GM21737 (cell line): ENCODE measurements around the gene LRRC31.

Experiments used
- ATAC-seq: cut with Tn5 transposase; IDR thresholded peaks from one replicate; pipeline ENCODE4 v1.9.1; 2021; ENCODE audit warnings: mild to moderate bottlenecking, moderate library complexity; ENCODE audit not compliant: unreplicated experiment

Gene LRRC31

GRCh38 chr3:169813757-169814517 is 55.8 kb downstream of the LRRC31 start:
- ATAC-seq: peak; percentile 85

- no peak for ATAC-seq
These were observed 56.5 kb downstream of the LRRC31 start for GRCh38 chr3:169813278-169813677.

DNA sequence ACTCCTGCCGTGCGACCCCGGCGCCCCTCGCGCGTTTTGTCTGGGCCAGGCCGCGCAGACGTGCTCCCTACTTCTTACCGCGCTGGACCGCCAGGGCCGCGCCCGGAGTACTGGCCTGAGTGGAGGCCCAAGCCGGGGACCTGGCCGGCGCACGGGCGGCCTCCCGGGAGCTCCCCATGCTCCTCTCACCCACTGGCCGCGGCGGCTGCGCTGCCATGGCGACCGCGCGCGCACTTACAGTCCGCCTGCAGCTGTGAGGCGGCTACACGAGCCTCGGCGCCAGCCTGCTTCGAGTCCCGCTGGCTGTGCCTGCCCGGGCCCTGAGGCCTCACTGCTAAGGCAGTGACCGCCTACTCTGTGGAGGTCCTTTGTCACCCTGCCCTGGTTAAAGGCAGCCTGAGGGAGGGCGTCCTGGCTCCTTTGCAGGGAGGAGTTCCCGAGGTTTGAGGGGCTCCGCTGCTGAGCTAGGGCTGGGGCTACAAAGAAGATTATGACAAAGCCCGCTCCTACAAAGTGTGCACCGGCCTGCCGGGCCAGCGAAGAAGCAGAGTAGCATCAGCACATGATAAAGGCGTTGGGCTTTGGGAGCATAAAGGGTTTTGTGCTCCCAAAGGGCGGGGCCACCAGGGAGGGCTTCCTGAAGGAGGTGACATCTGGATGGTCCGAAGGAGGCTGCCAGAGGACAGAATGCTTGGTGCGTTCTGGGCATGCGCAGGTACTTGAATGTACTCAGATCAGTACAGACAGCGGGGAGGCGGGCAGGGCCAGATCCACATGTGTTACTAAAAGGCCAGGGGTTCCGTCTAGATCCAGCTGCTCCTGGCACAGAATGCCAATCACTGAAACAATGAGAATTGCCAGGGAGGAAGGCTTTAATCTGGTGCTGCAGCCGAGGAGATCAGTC is 57.2 kb downstream of the LRRC31 start, which contains the start of the genes LRRC34 and LRRIQ4:
Gene LRRC34 (minus strand): TSS at position 573 of the 904 bp plus-strand sequence. CDS start 356 bp downstream, at position 217.
Gene LRRIQ4 (plus strand): TSS at position 539 of the 904 bp plus-strand sequence. CDS start 9,052 bp downstream, outside the sequence.
- ATAC-seq: peak; percentile 69

DNA sequence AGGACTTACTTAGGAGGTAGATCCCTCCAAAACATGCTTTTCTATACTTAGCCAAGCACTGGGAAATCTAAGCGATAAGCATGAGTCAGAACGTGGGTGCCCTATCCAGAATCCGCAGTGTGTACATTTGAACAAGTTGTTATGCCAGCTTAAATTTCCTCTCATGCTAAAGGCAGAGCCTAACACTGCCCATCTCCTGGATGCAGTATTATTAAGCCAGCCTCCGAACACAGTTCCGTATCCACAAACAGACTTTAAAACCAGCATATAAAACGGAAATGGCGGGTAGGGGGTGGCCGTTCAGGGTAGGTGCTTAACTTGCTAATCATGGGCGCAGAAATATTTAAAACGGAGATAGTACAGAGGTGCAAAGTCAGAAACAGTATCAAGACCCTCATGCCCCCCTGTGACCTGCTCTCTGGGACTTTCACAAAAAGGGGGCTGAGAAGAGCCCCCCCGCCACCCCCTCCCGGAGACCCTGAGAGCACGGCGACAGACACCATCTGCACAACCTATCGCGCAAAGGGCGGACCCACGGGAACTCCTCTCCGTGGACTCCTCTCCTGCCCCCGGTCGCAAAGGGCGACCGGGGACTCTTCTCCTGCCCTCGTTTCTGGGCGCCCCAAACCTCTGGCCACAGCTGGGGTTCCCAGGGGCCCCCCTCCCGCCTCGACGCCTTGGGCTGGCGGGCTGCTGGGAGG is 58.0 kb downstream of the LRRC31 start:
- peak; percentile 9 for ATAC-seq

DNA sequence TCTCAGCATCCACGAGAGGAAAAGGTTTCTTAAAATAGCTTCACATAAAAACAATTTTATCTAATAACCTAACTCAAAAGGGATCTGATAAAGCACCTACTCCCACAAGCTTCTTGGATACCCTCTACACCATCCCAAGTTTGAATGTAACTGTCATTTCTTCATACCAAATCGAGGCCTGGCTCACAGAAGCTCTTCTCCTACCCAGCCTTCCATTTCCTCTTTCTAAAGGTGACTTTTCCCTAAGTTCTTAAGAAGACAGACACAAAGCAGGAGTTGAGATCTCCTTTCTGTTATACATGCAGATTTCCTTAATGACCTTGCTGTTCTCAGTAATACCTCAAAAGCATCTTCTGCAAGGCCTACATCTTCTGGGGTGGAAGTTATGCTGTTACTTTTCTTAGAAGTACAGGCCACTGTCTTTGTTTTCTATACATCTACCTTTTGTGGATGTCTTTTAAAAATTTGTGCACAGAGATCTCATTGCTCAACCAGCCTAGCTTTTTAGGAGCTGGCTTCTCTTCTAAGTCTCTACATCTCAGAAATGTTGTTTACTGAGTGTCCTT is 60.4 kb downstream of the LRRC31 start:
- ATAC-seq: no peak

GRCh38 chr3:169804681-169805080 is 65.1 kb downstream of the LRRC31 start:
- no peak for ATAC-seq

GRCh38 chr3:169792359-169792758 is 77.4 kb downstream of the LRRC31 start:
- no peak for ATAC-seq

DNA sequence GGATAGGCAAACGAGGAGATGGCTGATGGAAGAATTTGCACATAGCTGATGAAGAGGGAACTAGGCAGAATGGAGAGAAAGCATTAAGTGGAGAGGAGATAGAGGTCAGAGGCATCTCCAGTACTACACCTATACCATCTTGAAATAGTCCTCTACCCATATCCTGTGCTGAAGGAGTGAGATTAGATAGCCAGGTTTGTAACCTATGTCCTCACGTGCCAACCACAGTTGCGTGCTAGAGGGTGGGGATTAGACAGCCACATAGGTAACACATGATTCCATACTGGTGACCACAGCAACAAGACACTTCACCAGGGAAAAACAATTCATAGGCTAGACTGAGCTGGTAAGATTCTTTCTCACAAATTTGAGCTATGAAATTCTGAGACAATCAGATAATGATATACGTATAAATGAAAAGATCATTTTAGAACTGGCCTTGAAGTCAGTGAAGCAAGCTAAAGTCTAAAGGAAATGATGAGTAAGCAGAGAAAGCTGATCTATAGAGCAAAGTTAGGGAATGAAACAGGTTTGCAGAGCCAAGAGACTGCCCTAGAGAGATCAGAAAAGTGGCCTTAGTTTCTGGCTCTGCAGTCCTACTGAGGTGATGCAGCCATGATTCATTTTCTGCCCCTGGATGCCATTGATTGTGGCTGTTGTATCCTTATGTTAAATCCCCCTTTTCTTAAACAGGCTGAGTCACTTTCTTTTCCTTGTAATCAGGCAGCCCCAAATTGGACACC is 78.9 kb downstream of the LRRC31 start:
- no peak for ATAC-seq

GRCh38 chr3:169790219-169790618 is 79.5 kb downstream of the LRRC31 start:
- ATAC-seq: no peak
